ENCODE measurements around the gene RALGAPA2.
A peak's percentile ranks its signal among the peaks of the same experiment; 100 is the strongest.

RALGAPA2 gene

GRCh38 chr20:20731000-20731944, 18.8 kb upstream of the RALGAPA2 start:
- no peak for DNase-seq (ENCODE audit: low read depth, low spot score)

GRCh38 chr20:20729563-20729962, 17.1 kb upstream of the RALGAPA2 start:
- DNase-seq (ENCODE audit: low read depth, low spot score) = no peak

More at GRCh38 chr20:20731000-20731944, 18.8 kb upstream of the RALGAPA2 start:
- H3K4me3 ChIP-seq (ENCODE audit: low read length) = no peak overlapping the region

DNA sequence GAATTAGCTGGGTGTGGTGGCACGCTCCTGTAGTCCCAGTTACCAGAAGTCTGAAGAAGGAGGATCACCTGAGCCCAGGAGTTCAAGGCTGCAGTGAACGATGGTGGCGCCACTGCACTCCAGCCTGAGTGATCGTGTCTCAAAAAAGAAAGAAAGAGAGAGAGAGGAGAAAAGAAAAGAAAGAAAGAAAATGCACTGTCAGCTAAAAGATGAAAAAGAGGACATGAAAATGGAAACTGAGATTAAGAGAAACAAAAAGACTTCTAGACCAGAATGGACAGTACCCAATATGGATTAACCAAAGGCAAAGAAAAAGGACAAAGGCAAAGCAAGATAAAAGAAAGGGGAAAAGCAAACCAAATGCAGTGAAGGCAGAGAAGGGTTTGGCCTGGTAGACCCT, 9.0 kb upstream of the RALGAPA2 start:
- DNase-seq (ENCODE audit: low read depth, low spot score) = no peak
- H3K4me3 ChIP-seq (ENCODE audit: low read length) = no peak overlapping the region

More at GRCh38 chr20:20729563-20729962, 17.1 kb upstream of the RALGAPA2 start:
- no peak overlapping the region for H3K4me3 ChIP-seq (ENCODE audit: low read length)

DNA sequence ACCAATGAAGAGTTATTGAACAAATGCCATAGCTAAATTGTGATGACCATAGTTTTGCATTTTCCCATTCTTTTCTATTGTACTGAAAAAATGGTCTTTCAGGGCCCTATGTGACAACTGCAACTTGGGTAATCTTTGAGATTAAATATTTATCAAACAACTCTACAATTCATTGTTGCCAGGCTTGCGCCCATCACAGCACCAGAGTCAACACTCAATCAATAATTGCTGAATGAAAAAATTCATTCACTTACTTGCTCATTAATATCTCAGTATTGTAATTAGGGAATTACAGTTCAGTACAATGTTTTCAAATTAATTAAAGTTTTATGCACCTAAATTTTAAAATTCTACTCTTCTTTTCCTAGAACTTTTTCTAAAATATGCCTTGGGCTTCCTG, 7.7 kb upstream of the RALGAPA2 start:
- DNase-seq (ENCODE audit: low read depth, low spot score) = no peak
- no peak overlapping the region for H3K4me3 ChIP-seq (ENCODE audit: low read length)

DNA sequence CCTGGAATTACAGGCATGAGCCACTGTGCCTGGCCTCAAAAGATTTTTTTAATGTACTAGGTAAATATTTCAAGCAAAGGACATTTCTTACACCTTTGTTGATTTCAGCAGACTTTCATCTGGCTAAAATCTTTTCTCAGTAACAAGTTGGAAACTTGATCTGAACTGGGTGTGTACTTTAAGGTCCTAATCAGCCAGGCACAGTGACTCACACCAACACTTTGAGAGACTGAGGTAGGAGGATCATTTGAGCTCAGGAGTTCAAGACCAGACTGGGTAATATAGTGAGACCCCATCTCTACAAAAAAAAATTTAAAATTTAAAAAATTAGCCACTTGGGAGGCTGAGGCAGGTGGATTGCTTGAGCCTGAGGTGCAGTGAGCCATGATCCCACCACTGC, 7.0 kb upstream of the RALGAPA2 start:
- no peak for DNase-seq (ENCODE audit: low read depth, low spot score)
- no peak overlapping the region for H3K4me3 ChIP-seq (ENCODE audit: low read length)

GRCh38 chr20:20713244-20713765, 861 bp upstream of the RALGAPA2 start:
- no peak for DNase-seq (ENCODE audit: low read depth, low spot score)
- H3K4me3 ChIP-seq (ENCODE audit: low read length) = peak overlapping the region; percentile 75

DNA sequence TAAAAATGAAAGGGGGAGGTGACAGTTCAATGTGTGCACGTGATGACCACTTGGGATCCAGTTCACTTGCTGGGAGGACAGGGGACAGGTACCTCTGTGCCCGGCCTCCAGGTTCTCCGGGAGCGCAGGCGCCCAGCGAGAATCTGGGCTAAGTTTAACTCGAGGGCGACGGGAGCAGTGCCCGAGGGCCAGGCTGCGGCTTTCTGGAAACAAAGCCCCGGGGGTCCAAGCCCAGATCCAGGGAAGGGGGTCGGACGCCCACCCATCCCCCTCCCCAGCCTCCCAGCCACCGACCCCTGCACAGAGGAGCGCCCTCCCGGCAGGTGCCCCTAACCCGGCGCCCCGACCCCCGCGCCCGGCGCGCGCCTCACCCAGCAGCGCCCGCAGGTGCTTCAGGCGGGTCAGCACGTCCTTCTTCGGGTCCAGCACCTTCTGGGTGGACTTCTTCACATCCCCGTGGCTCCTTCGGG, 405 bp downstream of the RALGAPA2 start:
- no peak for DNase-seq (ENCODE audit: low read depth, low spot score)
- H3K4me3 ChIP-seq (ENCODE audit: low read length) = peak overlapping the region; percentile 75

- no peak for DNase-seq (ENCODE audit: low read depth, low spot score)
- H3K4me3 ChIP-seq (ENCODE audit: low read length) = peak overlapping the region; percentile 75
Observed at GRCh38 chr20:20711413-20711812, 1.0 kb downstream of the RALGAPA2 start.

- peak; percentile 40 for DNase-seq (ENCODE audit: low read depth, low spot score)
- peak overlapping the region; percentile 75; the same call in 1 of the 2 replicates for H3K4me3 ChIP-seq (ENCODE audit: low read length)
Observed at GRCh38 chr20:20710443-20711315, 1.8 kb downstream of the RALGAPA2 start.

DNA sequence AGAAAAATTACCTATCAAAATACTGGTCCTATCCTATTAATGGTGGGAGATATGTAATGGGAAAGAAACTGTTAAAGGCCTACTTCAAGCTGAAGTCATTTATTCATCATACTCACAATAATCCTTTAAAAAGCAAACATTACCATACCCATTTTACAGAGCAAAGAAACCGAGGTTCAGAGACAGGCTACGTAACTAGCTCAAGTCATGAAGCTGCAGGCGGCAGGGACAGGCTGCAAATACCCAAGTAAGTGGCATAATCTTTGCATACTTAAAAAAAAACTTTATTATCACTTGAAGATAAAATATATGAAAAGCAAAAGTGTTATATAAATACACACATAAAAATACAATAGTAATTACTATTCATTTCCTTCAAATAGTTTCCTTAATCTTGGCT, 2.6 kb downstream of the RALGAPA2 start:
- H3K4me3 ChIP-seq (ENCODE audit: low read length) = no peak overlapping the region
- no peak for DNase-seq (ENCODE audit: low read depth, low spot score)

DNA sequence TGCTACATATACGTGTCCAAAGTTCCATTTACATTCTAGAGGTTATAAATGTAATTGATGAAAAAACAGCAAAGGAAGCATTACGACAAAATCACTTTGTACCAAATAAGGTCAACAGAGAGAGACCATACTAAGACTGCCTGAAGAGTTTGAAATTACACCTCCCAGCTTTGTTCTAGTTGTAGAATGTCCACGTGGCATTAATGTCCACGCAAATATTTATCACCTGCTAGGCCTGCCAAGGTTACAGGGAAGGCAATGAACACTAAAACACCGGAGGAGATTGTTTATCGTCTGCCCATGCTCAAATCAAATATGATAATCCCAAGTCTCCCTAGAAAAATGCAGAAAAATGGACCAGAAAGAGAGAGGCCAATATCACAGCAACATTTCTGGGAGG, 6.2 kb downstream of the RALGAPA2 start:
- no peak overlapping the region for H3K4me3 ChIP-seq (ENCODE audit: low read length)
- no peak for DNase-seq (ENCODE audit: low read depth, low spot score)

GRCh38 chr20:20702330-20703245, 9.9 kb downstream of the RALGAPA2 start:
- H3K4me3 ChIP-seq (ENCODE audit: low read length) = no peak overlapping the region
- no peak for DNase-seq (ENCODE audit: low read depth, low spot score)

- DNase-seq (ENCODE audit: low read depth, low spot score) = no peak
- no peak overlapping the region for H3K4me3 ChIP-seq (ENCODE audit: low read length)
Observed at GRCh38 chr20:20699917-20700316, 12.5 kb downstream of the RALGAPA2 start.

GRCh38 chr20:20699144-20699543, 13.3 kb downstream of the RALGAPA2 start:
- H3K4me3 ChIP-seq (ENCODE audit: low read length) = no peak overlapping the region
- no peak for DNase-seq (ENCODE audit: low read depth, low spot score)

DNA sequence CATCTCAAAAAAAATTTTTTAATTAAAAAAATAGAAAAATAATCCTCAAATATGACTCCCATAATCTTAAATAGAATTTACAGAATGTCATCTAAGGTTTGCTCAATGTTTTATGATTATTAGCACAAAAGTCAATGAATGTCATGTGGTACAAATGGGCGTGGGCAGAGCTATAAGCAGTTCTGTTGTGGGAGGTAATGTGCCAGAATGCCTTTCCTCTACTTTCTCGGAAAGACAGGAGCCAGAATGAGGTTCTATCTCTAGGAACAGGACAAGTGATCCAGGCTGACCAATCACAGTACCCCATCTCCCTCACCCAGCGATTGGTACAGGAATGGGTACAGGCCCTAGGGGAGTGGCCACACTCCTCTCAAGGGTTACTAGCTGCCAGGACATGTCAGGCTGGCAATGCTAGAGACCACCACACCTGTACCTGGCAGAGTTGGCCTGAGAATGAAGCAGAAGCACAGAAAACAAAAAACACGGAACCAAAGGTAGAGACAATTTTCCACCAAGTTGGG, 15.1 kb downstream of the RALGAPA2 start:
- no peak overlapping the region for H3K4me3 ChIP-seq (ENCODE audit: low read length)
- no peak for DNase-seq (ENCODE audit: low read depth, low spot score)

- H3K4me3 ChIP-seq (ENCODE audit: low read length) = no peak overlapping the region
- no peak for DNase-seq (ENCODE audit: low read depth, low spot score)
Observed at GRCh38 chr20:20695250-20695816, 17.1 kb downstream of the RALGAPA2 start.

- no peak overlapping the region for H3K4me3 ChIP-seq (ENCODE audit: low read length)
- DNase-seq (ENCODE audit: low read depth, low spot score) = no peak
Observed at GRCh38 chr20:20694591-20694990, 17.9 kb downstream of the RALGAPA2 start.

DNA sequence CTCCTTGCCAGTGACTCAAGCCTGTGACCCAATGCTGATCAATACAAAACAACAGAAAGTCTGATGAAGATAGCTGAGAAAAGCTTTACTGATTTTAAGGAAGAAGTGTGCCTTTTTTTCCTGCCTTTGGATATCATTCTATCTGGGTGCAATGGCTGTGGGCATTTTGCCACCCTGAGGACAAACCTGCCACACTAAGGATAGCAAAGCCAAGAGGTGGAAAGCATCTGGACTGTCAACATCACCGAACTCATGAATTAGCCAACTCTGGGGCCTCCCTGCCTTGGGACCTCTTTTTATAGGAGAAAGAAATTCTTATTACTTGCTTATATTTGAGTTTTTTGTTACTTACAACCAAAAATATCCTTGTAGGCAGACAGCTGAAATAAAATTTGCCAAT, 19.9 kb downstream of the RALGAPA2 start:
- DNase-seq (ENCODE audit: low read depth, low spot score) = no peak
- no peak overlapping the region for H3K4me3 ChIP-seq (ENCODE audit: low read length)
